ENCODE measurements around the gene CPSF3. TPM values are rescaled to one million over a fixed set of nuclear protein-coding genes. Genes with fewer than 3 reads are reported as not detected.
"Not testable (repeated sequence)": the region's sequence is repeated elsewhere in the genome, so short reads cannot be mapped to it uniquely, and the experiment has no call there.

The CPSF3 gene
- total and polyA plus RNA-seq, 3 donors from 2014 or later: 54.4 to 112 (median 72.3) TPM

DNA sequence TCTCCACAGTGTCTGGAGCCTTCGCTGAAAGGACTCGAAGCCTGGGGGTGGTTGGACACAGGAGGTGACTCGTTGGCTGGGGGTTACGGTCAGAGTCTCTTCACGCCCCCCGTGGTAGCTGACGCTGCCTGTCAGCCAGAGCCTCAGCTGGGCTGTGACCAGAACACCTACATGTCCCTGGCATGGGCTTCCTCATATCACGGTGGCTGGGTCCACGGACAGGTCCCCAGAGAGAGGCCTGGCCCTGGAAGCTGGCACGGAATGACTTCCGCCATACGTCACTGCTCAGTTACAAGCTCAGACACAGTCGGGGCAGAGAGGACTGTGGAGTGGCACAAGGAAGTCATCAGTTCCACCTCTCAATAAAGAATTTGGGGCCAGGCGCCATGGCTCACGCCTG, 28.6 kb upstream of the CPSF3 start:
- no peaks in the 10 kb centered on the region for H3K4me1 ChIP-seq
- TF ChIP-seq, protein P1, sequence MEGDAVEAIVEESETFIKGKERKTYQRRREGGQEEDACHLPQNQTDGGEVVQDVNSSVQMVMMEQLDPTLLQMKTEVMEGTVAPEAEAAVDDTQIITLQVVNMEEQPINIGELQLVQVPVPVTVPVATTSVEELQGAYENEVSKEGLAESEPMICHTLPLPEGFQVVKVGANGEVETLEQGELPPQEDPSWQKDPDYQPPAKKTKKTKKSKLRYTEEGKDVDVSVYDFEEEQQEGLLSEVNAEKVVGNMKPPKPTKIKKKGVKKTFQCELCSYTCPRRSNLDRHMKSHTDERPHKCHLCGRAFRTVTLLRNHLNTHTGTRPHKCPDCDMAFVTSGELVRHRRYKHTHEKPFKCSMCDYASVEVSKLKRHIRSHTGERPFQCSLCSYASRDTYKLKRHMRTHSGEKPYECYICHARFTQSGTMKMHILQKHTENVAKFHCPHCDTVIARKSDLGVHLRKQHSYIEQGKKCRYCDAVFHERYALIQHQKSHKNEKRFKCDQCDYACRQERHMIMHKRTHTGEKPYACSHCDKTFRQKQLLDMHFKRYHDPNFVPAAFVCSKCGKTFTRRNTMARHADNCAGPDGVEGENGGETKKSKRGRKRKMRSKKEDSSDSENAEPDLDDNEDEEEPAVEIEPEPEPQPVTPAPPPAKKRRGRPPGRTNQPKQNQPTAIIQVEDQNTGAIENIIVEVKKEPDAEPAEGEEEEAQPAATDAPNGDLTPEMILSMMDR (IDR thresholded peaks at IDR 0.05): no peak
- no peak for TF ChIP-seq POLR2A (IDR thresholded peaks at IDR 0.05)
- no peaks in the 10 kb centered on the region for H3K9me3 ChIP-seq
- intact Hi-C loops (cut with DNase I; ENCODE audit: low total_unique reads): no loop called here
- H3K4me3 ChIP-seq: no peak overlapping the region
- no peaks in the 10 kb centered on the region for H3K36me3 ChIP-seq (ENCODE audit: low read depth, missing control alignments)
- WGBS, 2 donors: 94 to 98% methylated on average over 9 to 15 of the region's 15 CpGs
- no peaks in the 10 kb centered on the region for H3K27me3 ChIP-seq
- no peak for DNase-seq
- H3K27ac ChIP-seq: no peak overlapping the region

DNA sequence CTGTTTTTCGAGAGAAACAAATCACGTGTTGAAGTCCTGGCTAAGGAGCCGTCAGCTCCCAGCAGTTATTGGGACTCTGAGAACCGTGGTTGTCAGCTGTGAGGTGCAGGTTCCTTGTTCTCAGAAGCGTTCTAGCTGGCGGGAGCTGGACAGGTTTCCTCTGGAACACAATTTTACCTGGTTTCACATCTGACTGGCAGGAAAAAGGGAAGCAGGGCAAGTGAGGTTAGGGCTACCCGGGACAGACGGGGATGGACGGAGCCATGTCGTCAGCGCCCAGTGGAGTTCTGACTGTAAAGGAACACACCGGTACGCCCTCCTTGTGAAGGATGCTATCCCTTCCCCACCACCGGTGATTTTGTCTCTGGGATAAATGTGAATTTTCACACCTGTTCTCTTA, 26.3 kb upstream of the CPSF3 start:
- DNase-seq: no peak
- H3K4me3 ChIP-seq: no peak overlapping the region
- H3K4me1 ChIP-seq: no peaks in the 10 kb centered on the region
- H3K36me3 ChIP-seq (ENCODE audit: low read depth, missing control alignments): no peaks in the 10 kb centered on the region
- TF ChIP-seq POLR2A (IDR thresholded peaks at IDR 0.05): no peak
- TF ChIP-seq, protein P1 (IDR thresholded peaks at IDR 0.05): no peak
- WGBS, 2 donors: 94 to 97% methylated on average over 14 of the region's 14 CpGs
- no peaks in the 10 kb centered on the region for H3K27me3 ChIP-seq
- intact Hi-C loops (cut with DNase I; ENCODE audit: low total_unique reads): no loop called here
- no peak overlapping the region for H3K27ac ChIP-seq
- H3K9me3 ChIP-seq: no peaks in the 10 kb centered on the region

DNA sequence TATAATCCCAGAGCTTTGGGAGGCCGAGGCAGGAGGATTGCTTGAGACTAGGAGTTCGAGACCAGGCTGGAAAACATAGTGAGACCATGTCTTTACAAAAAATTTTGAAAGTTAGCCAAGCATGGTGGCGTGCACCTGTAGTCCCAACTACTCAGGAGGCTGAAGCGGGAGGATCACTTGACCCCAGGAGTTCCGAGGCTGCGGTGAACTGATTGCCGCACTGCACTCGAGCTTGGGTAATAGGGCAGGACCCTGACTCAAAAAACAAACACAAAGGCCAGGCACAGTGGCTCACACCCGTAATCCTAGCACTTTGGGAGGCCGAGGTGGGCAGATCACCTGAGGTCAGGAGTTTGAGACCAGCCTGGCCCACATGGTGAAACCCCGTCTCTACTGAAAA, 25.2 kb upstream of the CPSF3 start:
- H3K4me1 ChIP-seq; H3K9me3 ChIP-seq; H3K4me3 ChIP-seq; H3K27me3 ChIP-seq; DNase-seq; intact Hi-C loops (cut with DNase I; ENCODE audit: low total_unique reads); H3K27ac ChIP-seq; H3K36me3 ChIP-seq (ENCODE audit: low read depth, missing control alignments): not testable (repeated sequence)
- 98% methylated on average over 11 of the region's 11 CpGs for WGBS, 2 donors

DNA sequence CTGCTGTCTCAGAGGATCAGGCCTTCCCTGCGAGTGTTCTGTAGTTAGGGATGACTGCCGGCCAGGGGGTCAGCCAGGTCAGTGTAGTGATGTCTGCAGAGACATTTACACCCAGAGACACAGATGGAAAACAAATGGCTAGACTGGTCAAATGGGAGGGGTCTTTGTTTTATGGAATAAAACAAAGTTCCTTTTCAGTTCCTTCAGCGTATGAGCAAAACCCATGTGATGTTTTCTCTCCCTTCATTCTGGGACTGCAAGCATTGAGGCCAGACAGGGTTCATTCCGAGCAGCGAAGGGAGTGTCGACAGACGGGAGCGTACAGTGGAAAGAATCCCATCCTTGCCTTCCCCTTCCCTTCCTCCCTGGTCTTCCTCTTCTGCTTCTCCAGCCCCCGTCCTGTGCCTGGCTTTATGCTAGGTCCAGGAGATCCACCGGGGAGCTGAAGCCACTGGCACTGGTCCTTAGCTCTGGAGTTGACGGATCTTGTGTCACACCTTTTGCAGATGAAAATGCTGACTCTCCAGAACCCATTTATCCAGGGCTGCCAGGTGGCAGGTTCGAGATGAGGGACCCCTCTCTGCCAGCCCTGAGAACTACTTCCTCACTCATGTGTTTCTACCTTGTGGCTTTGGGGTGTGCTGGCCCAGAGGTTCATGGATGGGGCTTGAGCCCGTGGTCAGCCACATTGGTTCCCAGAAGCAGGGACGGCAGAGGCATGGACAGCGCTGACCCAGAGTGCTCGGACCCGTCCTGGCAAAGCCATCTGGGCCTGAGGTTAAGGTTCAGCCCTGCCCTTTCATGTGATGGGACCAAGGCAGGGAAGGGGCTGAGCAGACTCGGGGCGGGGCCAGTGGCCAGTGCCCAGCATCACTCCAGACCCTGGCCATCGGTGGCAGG, 24.3 kb upstream of the CPSF3 start:
- H3K4me3 ChIP-seq: no peak overlapping the region
- TF ChIP-seq POLR2A (IDR thresholded peaks at IDR 0.05): no peak
- TF ChIP-seq, protein P1 (IDR thresholded peaks at IDR 0.05): no peak
- DNase-seq: no peak
- H3K27ac ChIP-seq: no peak overlapping the region
- no peaks in the 10 kb centered on the region for H3K9me3 ChIP-seq
- intact Hi-C loops (cut with DNase I; ENCODE audit: low total_unique reads): no loop called here
- H3K4me1 ChIP-seq: no peaks in the 10 kb centered on the region
- no peaks in the 10 kb centered on the region for H3K36me3 ChIP-seq (ENCODE audit: low read depth, missing control alignments)
- H3K27me3 ChIP-seq: no peaks in the 10 kb centered on the region
- WGBS, 2 donors: 76 to 81% methylated on average over 17 to 20 of the region's 20 CpGs

DNA sequence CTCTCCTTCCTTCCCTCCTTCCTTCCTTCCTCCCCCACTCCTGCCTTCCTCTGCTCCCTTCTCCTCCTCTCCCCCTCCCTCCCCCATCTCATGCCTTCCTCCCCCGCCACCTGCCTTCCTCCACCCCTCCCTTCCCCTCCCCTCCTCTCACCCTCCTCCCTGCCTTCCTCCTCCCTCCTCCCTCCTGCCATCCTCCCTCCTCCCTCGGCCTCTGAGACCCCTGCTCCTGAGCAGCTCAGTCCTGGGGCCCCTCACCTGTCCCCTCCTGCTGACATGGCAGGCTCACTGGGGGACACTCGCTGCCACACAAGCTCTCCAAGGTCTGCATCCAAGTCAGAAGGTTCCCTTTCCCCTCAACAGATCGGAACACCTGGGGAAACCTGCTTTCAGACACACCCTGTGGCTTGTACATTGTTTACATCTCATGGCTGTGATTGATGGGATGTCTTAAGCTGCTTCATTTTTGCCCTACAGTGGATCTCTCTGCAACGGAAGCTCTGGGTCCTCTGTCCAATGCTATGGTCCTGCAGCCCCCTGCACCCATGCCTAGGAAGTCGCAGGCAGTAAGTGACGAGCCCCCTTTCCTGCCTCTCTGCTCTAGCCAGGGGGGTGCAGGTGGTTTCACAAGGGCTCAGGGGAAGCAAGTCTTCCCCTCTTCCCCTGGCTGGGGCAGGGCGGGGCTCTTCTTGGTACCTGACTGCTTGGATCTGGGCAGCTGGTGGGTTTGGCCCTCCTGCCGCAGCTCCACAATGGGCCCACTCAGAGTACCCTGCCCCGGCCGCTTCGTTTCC, 23.0 kb upstream of the CPSF3 start:
- Histone ChIP-seq H3K9me3 (no peaks in the 10 kb centered on the region), H3K27ac (no peak overlapping the region)

More for the DNA sequence above, 23.0 kb upstream of the CPSF3 start:
- Histone ChIP-seq H3K36me3 (ENCODE audit: low read depth, missing control alignments) (no peaks in the 10 kb centered on the region), H3K4me3 (no peak overlapping the region), H3K27me3 (no peaks in the 10 kb centered on the region), H3K4me1 (no peaks in the 10 kb centered on the region)
- no peak for TF ChIP-seq POLR2A (IDR thresholded peaks at IDR 0.05)
- TF ChIP-seq, protein P1 (IDR thresholded peaks at IDR 0.05): no peak
- no peak for DNase-seq
- 78 to 95% methylated on average over 5 to 11 of the region's 12 CpGs for WGBS, 2 donors
- intact Hi-C loops (cut with DNase I; ENCODE audit: low total_unique reads): no loop called here
